NK-92 treated with Interleukin-12 subunit alpha and Interleukin-12 subunit beta, amount 100 ng/mL, for 24 hours (cell line): ENCODE results near the gene OR1E2.
"Not testable (repeated sequence)": the region's sequence is repeated elsewhere in the genome, so short reads cannot be mapped to it uniquely, and the experiment has no call there.

ENCODE experiments used
- DNase-seq: peaks from one replicate; lab custom pipeline; 2025; lab: John Stamatoyannopoulos, UW

The OR1E2 gene

DNA sequence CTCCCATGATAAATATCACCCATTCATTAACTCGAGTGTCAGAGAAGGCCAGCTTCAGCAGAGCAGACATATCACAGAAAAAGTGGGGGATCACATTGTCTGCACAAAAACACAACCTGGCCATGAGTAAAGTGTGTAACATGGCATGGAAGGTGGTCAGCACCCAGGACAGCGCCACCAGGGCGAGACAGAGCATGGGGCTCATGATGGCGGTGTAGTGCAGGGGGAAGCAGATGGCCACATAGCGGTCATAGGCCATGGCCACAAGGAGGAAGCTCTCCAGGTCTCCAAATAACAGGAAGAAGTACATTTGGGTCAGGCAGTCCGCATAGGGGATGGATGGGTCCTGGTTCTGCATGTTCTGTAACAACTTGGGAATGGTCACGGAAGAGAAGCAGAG lies 35.8 kb downstream of the OR1E2 start:
- DNase-seq = not testable (repeated sequence)

DNA sequence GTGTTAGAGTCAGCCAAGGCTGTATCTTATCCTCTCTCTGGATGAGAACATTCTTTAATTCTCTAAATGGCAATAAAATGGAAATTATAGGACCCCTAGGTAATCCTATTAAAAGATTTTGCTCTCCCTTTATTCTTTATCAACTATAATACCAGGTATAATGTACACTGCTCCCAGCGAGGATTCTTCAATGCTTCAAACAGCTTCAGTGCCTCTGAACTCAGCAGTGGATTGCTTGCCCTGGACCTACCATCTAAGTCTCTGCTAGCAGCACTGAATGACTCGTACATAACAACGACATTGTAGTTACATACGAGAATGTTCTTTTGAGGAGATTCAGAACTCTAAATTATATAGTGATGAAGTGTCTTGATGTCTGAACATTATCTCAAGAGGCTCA lies 43.9 kb downstream of the OR1E2 start:
- no peak for DNase-seq

DNA sequence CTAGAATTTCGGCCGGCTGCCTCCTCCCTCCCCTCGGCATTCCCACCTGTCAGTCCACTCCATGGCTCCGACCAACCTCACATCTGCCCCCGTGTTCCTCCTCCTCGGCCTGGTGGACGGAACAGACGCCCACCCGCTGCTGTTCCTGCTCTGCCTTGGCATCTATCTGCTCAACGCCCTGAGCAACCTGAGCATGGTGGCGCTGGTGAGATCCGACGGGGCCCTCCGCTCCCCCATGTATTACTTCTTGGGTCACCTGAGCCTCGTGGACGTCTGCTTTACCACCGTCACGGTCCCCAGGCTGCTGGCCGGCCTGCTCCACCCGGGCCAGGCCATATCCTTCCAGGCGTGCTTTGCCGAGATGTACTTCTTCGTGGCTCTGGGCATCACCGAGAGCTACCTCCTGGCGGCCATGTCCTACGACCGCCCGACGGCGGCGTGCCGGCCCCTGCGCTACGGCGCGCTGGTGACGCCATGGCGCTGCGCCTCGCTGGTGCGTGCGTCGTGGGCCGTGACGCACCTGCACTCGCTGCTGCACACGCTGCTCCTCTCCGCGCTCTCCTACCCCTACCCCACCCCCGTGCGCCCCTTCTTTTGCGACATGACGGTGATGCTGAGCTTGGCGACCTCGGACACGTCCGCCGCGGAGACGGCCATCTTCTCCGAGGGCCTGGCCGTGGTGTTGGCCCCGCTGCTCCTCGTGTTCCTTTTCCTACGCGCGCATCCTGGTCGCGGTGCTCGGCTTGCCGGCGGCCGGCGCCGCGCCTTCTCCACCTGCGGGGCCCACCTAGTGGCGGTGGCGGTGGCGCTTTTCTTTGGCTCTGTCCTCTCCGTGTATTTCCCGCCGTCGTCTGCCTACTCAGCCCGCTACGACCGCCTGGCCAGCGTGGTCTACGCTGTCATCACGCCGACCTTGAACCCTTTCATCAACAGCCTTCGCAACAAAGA lies 47.5 kb downstream of the OR1E2 start, which contains the start of gene OR3A2:
TSS of gene OR3A2 (minus strand) at position 440 of the 948 bp plus-strand sequence.
- no peak for DNase-seq
